GM21526 (cell line): ENCODE results near the gene MAPK8IP1.
"Not testable (repeated sequence)": the region's sequence is repeated elsewhere in the genome, so short reads cannot be mapped to it uniquely, and the experiment has no call there.

Source experiments
- ATAC-seq: cut with Tn5 transposase; IDR thresholded peaks from one replicate; pipeline ENCODE4 v1.9.1; 2021; ENCODE audit warnings: moderate library complexity; ENCODE audit not compliant: unreplicated experiment, low FRiP score

MAPK8IP1 gene

GRCh38 chr11:45886816-45887520 is 1.5 kb downstream of the MAPK8IP1 start:
- ATAC-seq, result no peak

GRCh38 chr11:45887587-45887986 is 2.1 kb downstream of the MAPK8IP1 start:
- no peak for ATAC-seq

- ATAC-seq, result no peak
These were observed 4.1 kb downstream of the MAPK8IP1 start for GRCh38 chr11:45889555-45889954.

DNA sequence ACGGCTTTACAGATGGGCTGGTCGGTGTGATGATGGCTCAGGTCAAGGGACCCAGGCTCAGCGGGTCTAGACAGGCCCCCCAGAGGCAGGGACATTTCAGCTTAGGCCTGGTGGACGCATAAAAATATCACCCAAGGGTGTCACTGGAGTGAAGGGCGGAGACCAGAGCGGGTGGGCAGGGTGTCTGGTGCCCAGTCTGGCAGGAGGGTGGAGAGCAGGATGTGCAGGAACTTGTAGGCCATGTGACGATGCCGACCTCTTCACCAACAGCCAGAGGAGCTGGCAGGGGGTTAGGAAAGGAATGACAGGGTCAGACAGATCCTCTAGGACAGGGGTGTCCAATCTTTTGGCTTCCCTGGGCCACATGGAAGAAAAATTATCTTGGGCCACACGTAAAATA is 4.5 kb downstream of the MAPK8IP1 start:
- ATAC-seq, result no peak

DNA sequence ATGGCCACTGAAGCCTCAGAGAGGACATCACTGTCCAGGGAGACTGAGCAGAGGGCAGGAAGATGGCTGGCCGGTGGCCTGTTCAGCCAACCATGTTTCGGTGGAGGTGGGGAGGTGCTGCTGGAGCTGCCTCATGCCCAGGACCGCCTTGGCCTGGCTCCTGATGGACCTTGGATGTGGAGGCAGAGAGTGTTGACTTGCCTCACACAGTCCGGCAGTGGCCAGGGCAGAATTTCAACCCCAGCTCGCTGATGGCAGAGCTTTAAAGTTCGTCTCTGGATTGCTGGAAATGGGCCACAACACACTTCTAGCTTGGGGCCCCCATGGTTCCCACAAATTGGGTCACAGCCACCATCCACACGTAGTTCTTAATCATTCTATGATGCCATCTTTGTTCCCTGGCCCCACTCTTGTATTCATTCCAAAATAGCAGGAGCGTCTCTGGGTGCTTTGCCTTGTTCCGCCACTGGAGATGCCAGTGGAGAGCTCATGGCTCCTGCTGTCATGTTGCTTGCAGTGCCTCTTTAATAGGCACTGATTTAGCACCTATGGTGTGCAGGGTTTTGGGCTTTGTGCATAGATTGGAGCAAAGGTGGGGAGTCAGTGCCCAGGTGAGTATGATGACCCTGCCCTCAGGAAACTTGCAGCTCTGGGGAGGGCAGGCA is 5.6 kb downstream of the MAPK8IP1 start:
- ATAC-seq, result no peak

- no peak for ATAC-seq
These were observed 7.4 kb downstream of the MAPK8IP1 start for GRCh38 chr11:45892856-45893255.

GRCh38 chr11:45894555-45895247 is 9.2 kb downstream of the MAPK8IP1 start:
- no peak for ATAC-seq

DNA sequence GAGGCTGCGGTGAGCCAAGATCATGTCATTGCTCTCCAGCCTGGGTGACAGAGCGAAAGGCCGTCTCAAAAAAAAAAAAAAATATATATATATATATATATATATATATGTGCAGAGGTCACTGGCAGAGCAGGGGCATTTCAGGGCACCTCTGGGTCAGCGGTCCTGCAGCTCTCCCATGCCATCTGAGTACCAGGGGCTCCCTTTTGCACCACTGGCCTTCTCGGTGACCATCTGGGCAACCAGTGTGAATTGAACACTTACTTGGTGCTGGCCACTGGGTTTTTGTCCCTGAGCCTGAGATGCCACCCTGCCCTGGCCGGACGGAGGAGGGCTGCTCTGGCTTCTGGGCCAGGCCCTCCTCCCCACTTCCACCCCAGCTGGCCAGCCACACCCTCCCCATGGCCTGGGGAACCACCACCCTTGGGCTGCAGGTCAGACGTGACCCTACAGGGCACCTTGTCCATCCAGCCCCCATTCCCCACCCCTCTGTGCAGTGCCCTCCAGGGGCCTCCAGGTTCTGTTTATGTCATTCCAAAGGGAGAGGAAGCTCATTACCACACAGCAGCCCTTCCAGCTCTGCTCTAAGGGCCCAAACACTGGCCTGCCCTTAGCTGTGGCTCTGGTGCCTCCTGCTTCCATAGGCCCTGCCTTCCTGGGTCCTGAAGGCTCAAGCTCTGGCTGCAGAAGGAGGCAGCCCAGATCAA is 10.3 kb downstream of the MAPK8IP1 start:
- no peak for ATAC-seq

DNA sequence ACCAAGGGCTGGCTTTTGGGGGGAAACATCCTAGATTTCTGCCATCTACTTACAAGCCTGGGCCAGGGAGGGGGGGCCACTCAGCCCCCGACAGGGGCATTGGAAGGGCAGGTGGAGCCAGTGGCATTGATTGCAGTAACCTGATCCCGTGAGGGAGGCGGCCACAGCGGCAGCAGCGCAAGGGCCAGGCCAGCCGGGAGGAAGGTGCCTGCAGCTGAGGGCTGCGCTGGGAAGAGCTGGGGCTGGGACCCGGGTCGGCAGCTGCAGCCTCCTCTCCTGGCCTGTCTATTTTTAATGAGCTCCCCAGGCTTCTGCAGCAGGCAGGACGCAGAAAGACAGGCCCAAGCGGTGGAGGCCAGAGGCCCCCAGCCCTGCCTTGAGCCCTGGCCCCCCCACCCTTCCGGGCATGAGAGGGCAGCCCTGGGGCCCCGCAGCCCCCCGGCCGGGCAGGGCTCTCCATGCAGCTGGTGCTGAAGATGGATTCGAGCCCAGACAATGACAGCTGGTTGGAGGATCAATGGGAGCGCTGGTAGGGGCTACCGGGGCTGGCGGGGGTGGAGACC is 11.1 kb downstream of the MAPK8IP1 start:
- ATAC-seq, result no peak

GRCh38 chr11:45897556-45897955 is 12.1 kb downstream of the MAPK8IP1 start:
- ATAC-seq, result no peak

DNA sequence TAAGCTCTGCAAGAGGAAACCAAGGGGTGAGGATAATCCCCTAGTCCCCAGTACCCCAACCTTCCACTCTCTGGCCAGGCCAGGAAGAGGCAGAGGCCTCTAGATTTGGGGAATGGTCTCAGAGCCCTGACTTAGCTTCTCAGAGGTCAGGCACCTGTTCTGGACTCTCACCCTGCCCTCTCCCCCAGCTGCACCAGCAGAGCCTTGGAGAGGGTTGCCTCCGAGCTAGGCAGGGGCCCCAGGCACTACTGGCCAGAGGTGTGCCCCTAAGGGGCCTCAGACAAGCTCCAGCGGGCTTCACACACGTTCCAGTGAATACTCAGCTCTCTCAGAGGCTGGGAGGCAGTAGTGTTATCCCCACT is 13.6 kb downstream of the MAPK8IP1 start:
- no peak for ATAC-seq

- no peak for ATAC-seq
These were observed 14.2 kb downstream of the MAPK8IP1 start for GRCh38 chr11:45899448-45900174.

- not testable (repeated sequence) for ATAC-seq
These were observed 14.8 kb downstream of the MAPK8IP1 start for GRCh38 chr11:45900175-45900800.

DNA sequence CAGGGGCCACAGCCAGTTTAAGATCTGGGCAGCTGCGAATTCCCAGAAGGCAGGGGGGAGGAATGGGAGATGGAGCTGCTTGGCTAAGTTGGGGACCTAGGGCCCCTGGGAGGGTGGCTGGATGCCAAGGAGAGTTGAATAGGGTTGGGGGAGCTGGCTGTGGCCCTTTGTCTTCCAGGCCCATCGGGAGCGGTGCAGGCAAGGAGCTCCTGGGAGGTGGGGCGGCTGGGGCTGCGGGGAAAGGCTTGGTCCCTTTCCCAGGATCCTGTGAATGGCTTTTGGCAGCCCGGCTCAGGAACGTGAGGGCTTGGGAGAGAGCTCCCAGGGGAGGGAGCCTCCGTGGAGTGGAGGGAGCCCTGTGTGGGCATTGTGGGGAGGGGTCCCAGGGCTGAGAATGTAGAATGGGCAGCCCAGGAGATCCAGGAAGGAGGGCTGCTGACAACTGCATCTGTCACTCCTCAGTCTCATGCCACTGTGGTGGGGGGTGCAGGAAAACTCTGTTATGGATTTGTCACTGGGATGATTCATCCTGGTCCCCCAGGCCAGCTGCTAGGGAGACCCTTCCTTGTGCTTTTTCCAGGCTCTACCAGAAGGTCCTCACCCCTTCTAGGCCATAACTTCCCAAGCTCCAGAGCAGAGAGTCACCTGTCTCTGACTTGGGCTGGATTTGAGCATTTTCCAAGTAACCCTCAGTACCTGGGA is 15.6 kb downstream of the MAPK8IP1 start:
- no peak for ATAC-seq

DNA sequence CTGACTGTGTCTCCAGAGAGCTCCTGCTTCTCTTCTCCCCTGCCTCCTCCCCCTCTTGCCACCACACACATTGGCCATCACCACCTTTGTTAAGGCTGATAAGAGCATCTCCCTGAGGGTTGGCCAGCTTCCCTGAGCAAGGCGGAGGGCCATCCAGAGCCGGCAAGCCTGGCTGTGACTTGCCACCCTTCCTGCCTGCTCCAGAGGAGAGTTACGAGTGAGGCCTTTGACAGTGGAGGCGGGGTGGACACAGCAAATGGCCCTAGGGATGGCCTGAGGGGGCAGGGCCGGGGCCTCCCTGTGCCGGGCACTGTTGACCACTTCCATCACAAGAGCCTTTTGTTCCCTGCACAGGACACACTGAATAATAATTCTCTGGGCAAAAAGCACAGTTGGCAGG is 16.2 kb downstream of the MAPK8IP1 start:
- no peak for ATAC-seq

DNA sequence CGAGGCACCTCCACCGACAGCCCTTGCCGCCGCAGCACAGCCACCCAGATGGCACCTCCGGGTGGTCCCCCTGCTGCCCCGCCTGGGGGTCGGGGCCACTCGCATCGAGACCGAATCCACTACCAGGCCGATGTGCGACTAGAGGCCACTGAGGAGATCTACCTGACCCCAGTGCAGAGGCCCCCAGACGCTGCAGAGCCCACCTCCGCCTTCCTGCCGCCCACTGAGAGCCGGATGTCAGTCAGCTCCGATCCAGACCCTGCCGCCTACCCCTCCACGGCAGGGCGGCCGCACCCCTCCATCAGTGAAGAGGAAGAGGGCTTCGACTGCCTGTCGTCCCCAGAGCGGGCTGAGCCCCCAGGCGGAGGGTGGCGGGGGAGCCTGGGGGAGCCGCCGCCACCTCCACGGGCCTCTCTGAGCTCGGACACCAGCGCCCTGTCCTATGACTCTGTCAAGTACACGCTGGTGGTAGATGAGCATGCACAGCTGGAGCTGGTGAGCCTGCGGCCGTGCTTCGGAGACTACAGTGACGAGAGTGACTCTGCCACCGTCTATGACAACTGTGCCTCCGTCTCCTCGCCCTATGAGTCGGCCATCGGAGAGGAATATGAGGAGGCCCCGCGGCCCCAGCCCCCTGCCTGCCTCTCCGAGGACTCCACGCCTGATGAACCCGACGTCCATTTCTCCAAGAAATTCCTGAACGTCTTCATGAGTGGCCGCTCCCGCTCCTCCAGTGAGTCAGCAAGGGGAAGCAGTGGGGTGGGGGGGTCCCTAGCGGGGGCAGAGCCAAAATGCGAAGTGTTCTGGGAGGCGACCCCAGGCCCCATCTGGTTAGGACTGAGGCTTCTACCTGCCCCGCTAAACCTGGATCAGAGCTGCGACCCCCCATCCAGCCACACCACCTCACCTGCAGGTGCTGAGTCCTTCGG is 17.3 kb downstream of the MAPK8IP1 start:
- ATAC-seq, result no peak

- no peak for ATAC-seq
These were observed 19.0 kb downstream of the MAPK8IP1 start for GRCh38 chr11:45904309-45904915.

- ATAC-seq, result no peak
These were observed 19.6 kb downstream of the MAPK8IP1 start for GRCh38 chr11:45905095-45905494.
